Upper lobe of left lung (tissue), 4 donors: ENCODE data around the gene ZNF207.

Source experiments
- EP300 ChIP-seq, 4 donors: sonication (generic); formaldehyde crosslinking; IDR thresholded peaks; one replicate each; pipeline ENCODE4 v1.5.1; 2017; ENCODE audit warnings: antibody characterized with exemption in 4 of 4, control low read depth in 2 of 4
- POLR2AphosphoS5 ChIP-seq, 2 donors: sonication (generic); formaldehyde crosslinking; IDR thresholded peaks; one replicate each; pipeline ENCODE4 v1.5.1; 2017; ENCODE audit warnings: antibody characterized with exemption in 2 of 2
- TF ChIP-seq, protein P1 (sequence below), 6 experiments: fragments of 450-650 bp in 4 of 6; fragments of 200-600 bp in 2 of 6; sonication (generic) in 2 of 6; IDR thresholded peaks; one replicate each; pipeline ENCODE4 v1.5.1; 2016 to 2019; ENCODE audit warnings: antibody characterized with exemption in 6 of 6

DNA sequence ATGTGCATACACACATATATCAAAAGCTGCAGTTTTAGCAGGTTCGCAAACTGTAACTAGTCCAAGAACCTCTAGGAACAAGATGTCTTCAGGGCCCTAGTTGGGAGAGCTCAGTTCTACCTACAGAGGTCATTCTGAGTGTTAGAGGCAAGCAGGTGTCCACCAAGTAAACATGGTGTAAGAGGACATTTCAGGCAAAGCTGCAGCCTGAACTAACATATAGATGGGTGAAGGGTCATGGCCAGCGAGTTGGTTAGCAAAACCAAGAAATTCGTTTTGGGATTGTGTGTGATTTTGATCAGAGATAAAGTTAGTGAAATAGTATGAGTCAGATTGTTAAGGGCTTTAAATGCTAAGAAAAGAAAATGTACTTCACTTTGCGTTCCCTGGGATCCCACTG lies 32.6 kb upstream of the ZNF207 start:
- TF ChIP-seq POLR2AphosphoS5 (IDR thresholded peaks at IDR 0.05) (no peak), EP300 (IDR thresholded peaks at IDR 0.05) (no peak)
- TF ChIP-seq, protein P1, sequence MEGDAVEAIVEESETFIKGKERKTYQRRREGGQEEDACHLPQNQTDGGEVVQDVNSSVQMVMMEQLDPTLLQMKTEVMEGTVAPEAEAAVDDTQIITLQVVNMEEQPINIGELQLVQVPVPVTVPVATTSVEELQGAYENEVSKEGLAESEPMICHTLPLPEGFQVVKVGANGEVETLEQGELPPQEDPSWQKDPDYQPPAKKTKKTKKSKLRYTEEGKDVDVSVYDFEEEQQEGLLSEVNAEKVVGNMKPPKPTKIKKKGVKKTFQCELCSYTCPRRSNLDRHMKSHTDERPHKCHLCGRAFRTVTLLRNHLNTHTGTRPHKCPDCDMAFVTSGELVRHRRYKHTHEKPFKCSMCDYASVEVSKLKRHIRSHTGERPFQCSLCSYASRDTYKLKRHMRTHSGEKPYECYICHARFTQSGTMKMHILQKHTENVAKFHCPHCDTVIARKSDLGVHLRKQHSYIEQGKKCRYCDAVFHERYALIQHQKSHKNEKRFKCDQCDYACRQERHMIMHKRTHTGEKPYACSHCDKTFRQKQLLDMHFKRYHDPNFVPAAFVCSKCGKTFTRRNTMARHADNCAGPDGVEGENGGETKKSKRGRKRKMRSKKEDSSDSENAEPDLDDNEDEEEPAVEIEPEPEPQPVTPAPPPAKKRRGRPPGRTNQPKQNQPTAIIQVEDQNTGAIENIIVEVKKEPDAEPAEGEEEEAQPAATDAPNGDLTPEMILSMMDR (IDR thresholded peaks at IDR 0.05) = no peak
